ENCODE data around the gene TCF25. TPM values are rescaled to one million over a fixed set of nuclear protein-coding genes. Genes with fewer than 3 reads are reported as not detected.
"Not testable (repeated sequence)": the region's sequence is repeated elsewhere in the genome, so short reads cannot be mapped to it uniquely, and the experiment has no call there.

The TCF25 gene
- total RNA-seq, 1 donor from 2014 or later: 210 TPM

DNA sequence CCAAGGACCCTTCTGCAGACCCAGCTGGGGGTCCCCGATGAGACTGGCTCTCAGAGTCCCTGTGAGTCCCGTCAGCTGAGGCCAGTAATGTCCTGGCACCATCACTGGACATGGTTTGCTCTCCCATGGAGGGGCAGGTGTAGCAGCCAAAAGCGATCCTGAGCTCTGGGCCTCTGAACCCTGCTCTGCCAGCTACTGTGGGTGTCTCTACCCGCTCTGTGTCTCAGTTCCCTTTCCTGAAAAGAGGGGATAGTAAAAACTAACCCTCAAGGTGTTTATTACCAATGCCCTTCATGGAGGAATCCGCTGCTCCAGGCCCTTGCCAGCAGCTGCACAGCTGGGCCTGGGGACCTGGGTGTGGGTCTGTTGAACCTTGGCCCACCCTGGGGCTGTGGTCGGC, 58.6 kb downstream of the TCF25 start:
- H3K4me3 Mint-ChIP-seq (ENCODE audit: unreplicated experiment): no peak overlapping the region
- peaks cover 19% of the 10 kb centered on the region for H3K36me3 Mint-ChIP-seq (ENCODE audit: low read depth, unreplicated experiment)
- peaks cover 9% of the 10 kb centered on the region for H3K27me3 Mint-ChIP-seq (ENCODE audit: unreplicated experiment)
- no peaks in the 10 kb centered on the region for H3K4me1 Mint-ChIP-seq (ENCODE audit: unreplicated experiment)
- DNase-seq (ENCODE audit: low spot score): no peak
- no peak for TF ChIP-seq CTCF (IDR thresholded peaks at IDR 0.05; ENCODE audit: unreplicated experiment)
- H3K27ac Mint-ChIP-seq (ENCODE audit: unreplicated experiment): no peak overlapping the region
- H3K9me3 Mint-ChIP-seq (ENCODE audit: unreplicated experiment): no peaks in the 10 kb centered on the region

GRCh38 chr16:89934019-89934418, 60.6 kb downstream of the TCF25 start:
- H3K9me3 Mint-ChIP-seq (ENCODE audit: unreplicated experiment); DNase-seq (ENCODE audit: low spot score); H3K4me3 Mint-ChIP-seq (ENCODE audit: unreplicated experiment); H3K27ac Mint-ChIP-seq (ENCODE audit: unreplicated experiment); H3K4me1 Mint-ChIP-seq (ENCODE audit: unreplicated experiment): not testable (repeated sequence)
- Mint-ChIP-seq H3K36me3 (ENCODE audit: low read depth, unreplicated experiment) (peaks cover 19% of the 10 kb centered on the region), H3K27me3 (ENCODE audit: unreplicated experiment) (peaks cover 12% of the 10 kb centered on the region)

- TF ChIP-seq CTCF (IDR thresholded peaks at IDR 0.05; ENCODE audit: unreplicated experiment): no peak
- H3K27ac Mint-ChIP-seq (ENCODE audit: unreplicated experiment): no peak overlapping the region
- H3K4me1 Mint-ChIP-seq (ENCODE audit: unreplicated experiment): no peaks in the 10 kb centered on the region
- H3K9me3 Mint-ChIP-seq (ENCODE audit: unreplicated experiment): no peaks in the 10 kb centered on the region
- no peak for DNase-seq (ENCODE audit: low spot score)
- H3K36me3 Mint-ChIP-seq (ENCODE audit: low read depth, unreplicated experiment): peaks cover 19% of the 10 kb centered on the region
- peaks cover 12% of the 10 kb centered on the region for H3K27me3 Mint-ChIP-seq (ENCODE audit: unreplicated experiment)
- H3K4me3 Mint-ChIP-seq (ENCODE audit: unreplicated experiment): no peak overlapping the region
Measured at GRCh38 chr16:89934611-89935553, 61.5 kb downstream of the TCF25 start.

DNA sequence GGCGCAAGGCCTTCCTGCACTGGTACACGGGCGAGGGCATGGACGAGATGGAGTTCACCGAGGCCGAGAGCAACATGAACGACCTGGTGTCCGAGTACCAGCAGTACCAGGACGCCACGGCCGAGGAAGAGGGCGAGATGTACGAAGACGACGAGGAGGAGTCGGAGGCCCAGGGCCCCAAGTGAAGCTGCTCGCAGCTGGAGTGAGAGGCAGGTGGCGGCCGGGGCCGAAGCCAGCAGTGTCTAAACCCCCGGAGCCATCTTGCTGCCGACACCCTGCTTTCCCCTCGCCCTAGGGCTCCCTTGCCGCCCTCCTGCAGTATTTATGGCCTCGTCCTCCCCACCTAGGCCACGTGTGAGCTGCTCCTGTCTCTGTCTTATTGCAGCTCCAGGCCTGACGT, 62.2 kb downstream of the TCF25 start:
- Mint-ChIP-seq H3K36me3 (ENCODE audit: low read depth, unreplicated experiment) (peaks cover 19% of the 10 kb centered on the region), H3K27me3 (ENCODE audit: unreplicated experiment) (peaks cover 12% of the 10 kb centered on the region), H3K4me3 (ENCODE audit: unreplicated experiment) (peak overlapping the region; percentile 81), H3K27ac (ENCODE audit: unreplicated experiment) (peak overlapping the region; percentile 61)
- not testable (repeated sequence) for H3K9me3 Mint-ChIP-seq (ENCODE audit: unreplicated experiment); H3K4me1 Mint-ChIP-seq (ENCODE audit: unreplicated experiment); DNase-seq (ENCODE audit: low spot score)

DNA sequence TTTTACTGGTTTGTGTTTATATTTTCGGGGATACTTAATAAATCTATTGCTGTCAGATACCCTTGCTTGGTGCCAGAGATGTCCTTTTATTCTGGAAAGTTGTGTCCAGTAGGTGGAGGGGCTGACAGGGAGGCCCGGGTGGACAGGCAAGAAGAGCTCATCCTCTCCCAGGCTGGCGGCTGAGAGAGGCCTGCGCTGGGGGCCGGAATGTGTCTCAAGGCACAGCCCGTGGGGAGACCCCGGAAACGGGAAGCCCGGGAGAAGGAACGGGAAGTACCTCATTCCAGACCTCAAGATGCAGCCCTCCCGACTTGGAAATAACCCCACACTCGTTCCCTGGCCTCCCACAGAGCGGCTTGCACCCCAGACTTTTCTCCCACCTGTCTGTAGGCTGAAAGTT, 62.6 kb downstream of the TCF25 start:
- no peak for DNase-seq (ENCODE audit: low spot score)
- TF ChIP-seq CTCF (IDR thresholded peaks at IDR 0.05; ENCODE audit: unreplicated experiment): no peak
- no peaks in the 10 kb centered on the region for H3K9me3 Mint-ChIP-seq (ENCODE audit: unreplicated experiment)
- H3K27ac Mint-ChIP-seq (ENCODE audit: unreplicated experiment): peak overlapping the region; percentile 61
- H3K4me3 Mint-ChIP-seq (ENCODE audit: unreplicated experiment): peak overlapping the region; percentile 81
- no peaks in the 10 kb centered on the region for H3K4me1 Mint-ChIP-seq (ENCODE audit: unreplicated experiment)
- peaks cover 18% of the 10 kb centered on the region for H3K36me3 Mint-ChIP-seq (ENCODE audit: low read depth, unreplicated experiment)
- H3K27me3 Mint-ChIP-seq (ENCODE audit: unreplicated experiment): peaks cover 12% of the 10 kb centered on the region

GRCh38 chr16:89936508-89936907, 63.1 kb downstream of the TCF25 start:
- no peak for TF ChIP-seq CTCF (IDR thresholded peaks at IDR 0.05; ENCODE audit: unreplicated experiment)
- no peak for DNase-seq (ENCODE audit: low spot score)
- Mint-ChIP-seq H3K36me3 (ENCODE audit: low read depth, unreplicated experiment) (peaks cover 13% of the 10 kb centered on the region), H3K9me3 (ENCODE audit: unreplicated experiment) (no peaks in the 10 kb centered on the region), H3K4me1 (ENCODE audit: unreplicated experiment) (no peaks in the 10 kb centered on the region), H3K27me3 (ENCODE audit: unreplicated experiment) (peaks cover 12% of the 10 kb centered on the region), H3K27ac (ENCODE audit: unreplicated experiment) (no peak overlapping the region), H3K4me3 (ENCODE audit: unreplicated experiment) (no peak overlapping the region)
